Stimulated activated CD8-positive, alpha-beta memory T cell treated with anti-CD3 and anti-CD28 coated beads, Interleukin-12 subunit alpha, Interleukin-12 subunit beta, amount 100 ng/mL, for 4 hours (primary cell): Measurements from ENCODE around the gene TSPAN18.

ENCODE experiments used
- DNase-seq: peaks from one replicate; pipeline ENCODE4 v3.0.0-alpha.2; 2020; ENCODE audit warnings: low read depth

Gene TSPAN18

DNA sequence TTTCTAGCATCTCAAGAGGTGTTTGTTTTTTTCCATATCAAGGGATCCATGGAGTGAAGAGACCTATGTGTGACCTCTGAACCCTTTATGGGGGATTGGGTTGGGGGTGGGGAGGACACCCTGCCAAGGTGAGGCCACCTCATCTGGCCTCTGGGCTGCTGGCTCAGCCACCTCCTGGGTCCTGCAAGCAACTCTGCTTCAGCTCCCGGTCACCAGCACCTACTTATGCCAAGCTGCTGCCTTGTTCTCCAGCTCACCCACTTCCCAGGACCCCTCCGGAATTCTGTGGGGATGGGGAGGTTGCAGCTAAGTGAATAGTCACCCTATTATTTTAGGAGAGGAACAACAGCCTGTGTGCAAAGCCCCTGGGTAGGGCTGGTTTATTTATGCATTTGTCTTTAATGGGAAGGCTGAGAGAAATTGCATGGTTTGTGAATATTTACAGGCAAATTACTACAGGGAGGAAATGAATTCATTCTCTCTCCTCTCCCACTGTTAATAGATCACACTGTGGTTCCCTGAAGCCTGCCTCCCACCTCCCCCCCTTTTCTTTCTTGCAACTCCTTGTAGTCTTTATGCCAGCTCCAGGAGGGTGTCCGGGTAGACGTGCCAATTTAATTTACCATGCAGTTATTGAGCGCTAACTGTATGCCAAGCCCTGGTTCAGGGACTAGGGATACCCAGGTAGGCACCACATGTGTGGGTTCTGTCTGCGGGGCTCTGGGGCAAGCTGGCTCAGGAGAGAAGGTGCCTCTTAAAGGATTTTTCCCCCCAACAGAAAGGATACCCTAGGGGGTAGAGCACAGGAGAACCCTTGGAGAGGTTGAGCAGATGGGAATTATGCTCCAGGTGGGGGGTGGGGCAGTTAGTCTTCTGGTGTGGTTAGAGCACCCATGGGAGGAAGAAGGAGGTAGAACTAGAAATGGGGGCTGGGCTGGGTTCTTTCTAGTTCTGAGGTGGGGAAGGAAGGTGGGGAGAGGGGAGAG is 50.7 kb downstream of the TSPAN18 start:
- no peak for DNase-seq

DNA sequence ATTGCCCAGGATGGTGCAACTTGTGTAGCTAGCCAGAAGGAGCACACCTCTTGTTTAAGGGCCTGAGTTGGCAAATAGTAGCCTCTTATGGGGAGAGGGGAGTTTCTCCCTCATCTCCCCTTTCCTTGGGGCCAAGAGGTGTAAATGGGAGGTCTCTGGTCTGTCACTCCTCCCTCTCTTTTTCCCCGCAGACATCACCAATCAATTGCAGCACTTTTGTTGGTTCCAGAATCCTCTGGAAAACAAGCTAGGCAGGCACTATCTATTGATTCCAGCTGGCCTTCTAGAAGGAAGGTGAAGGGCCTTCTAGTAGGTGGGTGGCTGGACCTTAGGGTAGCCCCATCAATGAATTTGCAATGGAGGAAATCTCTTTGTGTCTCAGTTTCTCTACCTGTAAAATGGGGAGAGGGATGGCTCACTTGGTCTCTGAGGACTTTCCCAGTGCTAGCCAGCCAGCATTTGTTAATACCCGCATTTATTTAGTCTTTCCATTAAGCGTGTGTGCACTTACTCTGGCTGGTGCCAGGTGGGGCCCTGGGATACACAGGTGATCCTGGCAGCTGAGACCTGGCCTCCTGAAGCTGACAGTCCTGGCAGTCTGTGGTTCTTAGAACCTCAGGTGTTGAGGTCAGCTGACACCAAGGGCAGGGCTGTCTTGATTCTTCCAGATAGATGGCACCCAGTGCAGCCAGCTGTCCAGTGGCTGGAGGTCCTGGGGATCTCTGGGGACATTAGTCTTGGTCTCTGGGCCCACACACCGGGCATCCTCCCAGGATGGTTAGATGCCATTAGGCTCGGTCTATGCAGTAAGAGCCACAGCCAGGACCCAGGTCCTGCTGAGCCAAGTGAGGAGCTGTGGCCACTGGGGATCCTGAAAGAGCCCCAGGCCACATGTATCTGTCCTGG is 51.7 kb downstream of the TSPAN18 start:
- DNase-seq, result no peak

DNA sequence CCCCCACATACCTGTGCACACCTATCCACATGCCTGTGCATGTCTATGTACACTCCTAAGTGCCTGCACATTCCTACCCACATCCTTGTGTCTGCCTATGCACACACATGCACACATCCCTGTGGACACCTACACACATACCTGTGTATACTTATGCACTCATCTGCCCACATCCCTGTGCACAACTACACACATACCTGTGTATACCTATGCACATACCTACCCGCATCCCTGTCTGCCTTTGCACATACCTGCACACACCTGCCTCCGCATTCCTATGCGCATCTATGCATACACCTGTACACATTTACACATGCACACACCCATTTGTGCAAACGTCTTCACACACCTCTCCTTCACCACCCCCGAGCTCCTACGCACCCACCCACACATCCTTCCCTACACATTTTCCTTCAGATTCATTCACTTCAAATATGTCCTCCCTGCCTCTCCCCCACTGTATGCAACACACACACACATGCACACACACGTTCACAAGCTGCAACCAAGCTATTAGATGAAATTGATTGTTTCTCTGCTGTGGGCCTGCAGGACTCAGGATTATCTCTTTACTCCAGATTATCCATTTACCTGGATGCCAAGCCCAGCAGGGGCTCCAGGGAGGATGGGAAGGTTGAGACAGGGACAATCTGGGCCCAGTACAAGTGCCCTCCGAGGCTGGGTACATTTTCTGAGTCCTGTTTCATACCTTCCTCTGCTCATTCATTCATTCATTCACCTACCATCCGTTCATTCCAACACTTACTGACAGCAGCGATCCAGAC is 53.2 kb downstream of the TSPAN18 start:
- DNase-seq, result no peak

DNA sequence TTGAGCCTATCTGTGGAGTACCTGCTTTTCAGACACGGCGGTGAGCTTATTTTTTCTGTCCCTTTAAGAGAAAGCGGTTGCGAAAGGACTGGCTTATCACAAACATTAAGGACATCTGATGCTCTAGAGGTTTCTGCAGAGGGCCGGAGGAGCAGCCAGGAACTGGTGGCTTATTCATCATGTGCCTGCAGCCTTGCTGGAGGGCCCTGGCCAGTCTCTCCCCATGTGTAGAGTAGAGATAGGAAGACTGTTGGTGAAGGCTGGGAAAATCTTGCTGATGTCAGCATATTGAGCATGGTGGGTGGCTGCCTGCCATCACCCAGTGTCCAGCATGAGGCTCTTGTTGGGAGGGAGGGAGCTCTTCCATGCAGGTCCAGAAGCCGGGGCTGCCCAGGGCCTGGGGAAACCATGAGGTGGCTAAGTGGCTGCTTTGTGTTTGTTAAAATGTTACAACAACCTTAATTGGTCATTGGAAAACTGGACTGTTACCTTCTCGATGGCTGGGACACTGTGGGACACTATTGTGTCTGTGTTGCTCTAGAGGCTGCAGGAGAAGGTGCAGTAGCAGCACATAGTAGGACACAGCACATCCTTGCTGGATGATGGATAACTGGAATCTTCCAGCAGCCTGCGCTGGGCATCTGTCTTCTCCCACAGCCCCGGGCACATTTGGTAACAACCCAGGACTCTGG is 54.3 kb downstream of the TSPAN18 start:
- no peak for DNase-seq

DNA sequence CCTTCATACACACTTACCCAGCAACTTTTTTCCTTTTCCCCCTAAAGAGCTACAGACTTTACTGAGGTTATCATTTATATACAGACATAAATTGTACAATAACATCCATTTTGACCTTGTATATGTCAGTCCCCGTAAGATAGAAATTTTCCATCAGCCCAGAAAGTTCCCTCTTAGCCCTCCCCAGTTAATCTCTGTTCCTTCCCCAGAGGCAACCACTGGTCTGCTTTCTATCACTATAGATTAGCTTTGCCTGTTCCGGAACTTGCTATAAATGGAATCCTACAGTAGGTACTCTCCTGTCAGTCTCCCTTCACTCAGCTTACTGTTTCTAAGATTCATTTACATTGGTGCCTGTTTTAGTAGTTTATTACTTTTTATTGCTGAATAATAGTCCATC is 54.9 kb downstream of the TSPAN18 start:
- DNase-seq, result no peak

DNA sequence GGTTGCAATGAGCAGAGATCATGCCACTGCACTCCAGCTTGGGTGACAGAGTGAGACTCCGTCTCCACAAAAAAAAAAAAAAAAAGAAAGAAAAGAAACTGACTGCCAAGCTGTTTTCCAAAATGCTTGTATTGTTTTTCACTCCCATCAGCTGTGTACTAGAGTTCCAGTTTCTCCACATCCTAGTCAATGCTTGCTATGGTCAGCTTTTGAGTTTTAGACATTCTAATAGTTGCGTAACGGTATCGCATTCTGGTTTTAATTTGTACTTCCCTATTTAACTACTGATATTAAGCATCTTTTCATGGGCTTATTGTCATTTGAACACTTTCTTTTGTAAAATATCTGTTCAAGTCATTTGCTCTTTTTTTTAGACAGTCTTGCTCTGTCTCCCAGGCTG is 55.7 kb downstream of the TSPAN18 start:
- no peak for DNase-seq

DNA sequence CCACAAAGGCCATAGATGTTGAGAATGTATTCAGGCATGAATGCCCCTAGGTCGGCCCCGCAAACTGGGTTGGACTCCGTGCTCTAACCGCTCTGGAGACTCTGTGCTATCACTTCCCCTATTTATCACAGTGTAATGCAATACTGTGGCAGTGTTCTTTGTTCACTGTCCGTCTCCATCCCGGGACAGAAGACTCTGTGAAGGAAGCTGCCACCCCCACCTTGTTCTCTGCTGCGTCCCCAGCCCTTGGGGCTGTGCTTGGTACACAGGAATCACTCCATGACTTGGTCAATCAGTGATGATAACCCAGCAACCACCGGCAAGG is 57.6 kb downstream of the TSPAN18 start:
- DNase-seq, result no peak

DNA sequence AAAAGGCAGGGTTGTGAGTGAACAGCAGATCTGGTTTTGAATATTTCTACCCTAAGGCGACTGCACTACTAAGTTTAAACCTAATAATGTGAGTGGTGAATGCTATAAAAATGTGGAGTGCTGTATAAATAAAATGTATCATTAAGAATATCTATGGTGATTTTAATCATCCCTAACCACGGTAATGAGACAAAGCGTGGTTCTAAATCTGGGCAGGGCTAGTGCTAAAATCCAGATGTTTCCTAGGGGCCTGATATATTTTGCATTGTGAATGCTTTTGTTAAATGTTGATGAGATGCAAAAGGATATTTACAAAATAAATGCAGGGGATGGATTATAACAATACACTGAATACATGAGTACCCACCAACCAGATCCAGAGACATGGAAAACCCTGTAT is 58.1 kb downstream of the TSPAN18 start:
- no peak for DNase-seq

DNA sequence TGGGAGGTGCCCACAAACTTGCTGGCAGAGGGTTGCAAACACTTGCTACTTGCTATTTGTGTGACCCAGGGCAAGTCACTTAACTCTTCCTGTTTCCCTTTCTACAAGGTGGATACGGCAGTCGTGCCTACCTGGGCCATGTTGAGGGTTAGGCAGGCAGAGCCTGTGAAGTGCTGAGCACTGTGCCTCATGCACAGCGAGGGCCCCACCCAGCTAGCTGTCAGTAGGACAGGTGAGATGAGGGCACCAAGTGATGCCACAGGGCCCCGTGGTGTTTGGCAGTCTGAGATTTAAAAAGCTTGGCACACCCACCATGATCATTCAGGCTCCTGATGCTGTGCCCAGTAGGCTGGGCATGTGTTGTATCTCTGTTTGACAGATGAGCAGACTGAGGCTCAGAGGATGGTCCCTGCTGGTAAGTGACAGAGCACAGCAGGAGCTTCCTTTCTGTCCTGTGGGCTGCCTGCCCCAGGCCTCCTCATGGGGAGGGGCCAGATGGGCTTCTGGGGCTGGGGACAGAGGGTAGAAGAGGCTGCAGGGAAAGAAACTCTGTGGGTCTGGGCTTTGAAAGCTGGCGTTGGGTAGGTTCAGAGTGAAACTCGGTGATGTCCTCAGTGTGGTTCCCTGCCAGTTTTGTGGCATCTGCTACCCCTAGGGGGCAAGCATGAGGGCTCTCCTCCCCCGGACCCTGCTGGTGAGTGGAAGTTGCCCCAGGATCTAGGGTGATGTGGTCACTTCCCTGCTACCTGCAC is 59.3 kb downstream of the TSPAN18 start:
- no peak for DNase-seq

DNA sequence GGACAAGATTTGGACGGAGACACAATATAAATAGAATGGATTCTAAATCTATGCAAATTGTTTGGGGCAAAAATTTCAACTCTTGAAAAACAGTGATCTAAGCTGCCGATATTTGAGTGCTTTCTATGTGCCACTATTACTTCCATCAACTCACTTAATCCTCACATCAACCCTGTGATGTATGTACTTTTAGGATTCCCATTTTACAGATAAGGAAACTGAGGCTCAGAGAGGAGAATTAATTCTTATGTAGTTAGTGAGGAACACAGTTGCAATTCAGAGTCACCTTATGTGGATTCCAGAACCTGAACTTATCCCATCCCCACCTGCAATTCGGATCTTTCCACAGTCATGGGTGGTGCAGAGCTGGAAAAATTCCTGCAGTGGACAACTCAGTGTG is 60.3 kb downstream of the TSPAN18 start:
- DNase-seq, result no peak

DNA sequence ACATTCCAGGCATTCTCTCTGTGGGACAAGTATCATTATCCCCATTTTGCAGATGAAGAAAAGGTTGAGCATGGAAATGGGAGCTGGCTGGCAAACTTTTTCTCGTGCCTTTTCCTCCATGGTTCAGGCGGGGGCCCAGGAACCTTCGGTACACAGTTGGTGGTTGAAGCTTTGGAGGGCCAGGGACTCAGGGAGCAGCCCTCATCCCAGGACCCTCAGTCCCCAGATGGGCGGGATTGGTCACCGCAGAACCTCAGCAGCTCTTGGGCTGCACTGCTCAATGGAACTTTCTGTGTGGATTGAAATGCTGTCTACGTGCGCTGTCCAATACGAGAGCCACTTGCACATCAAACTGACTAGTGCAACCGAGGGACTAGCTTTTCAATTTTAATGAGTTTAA is 61.2 kb downstream of the TSPAN18 start:
- no peak for DNase-seq

DNA sequence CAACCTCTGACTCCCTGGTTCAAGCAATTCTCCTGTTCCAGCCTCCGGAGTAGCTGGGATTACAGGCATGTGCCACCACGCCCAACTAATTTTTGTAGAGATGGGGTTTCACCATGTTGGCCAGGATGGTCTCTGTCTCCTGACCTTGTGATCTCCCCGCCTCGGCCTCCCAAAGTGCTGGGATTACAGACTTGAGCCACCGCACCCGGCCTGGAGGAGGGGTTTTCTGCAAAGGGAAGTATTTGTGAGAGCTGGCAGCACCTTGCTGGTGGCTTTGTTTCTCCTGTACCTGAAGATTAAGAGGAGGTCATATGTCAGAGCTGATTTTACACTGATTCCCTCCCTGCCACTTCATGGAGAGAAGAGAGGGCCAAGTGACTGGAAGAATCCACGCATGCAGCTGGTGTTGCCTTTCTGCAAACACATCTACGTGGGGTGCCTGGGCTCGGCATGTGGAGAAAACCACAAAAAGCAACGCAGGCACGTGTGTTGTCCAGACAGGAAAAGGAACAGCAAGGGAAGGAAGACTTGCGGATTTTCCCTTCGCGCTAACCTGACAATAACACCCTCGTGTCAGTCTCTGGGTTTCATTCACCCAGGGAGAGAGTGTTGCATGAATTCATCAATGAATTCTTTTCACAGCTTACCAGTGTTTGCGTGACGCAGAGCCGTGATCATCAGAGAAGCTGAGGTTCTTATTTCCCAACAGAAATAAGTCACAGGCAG is 61.9 kb downstream of the TSPAN18 start:
- DNase-seq, result no peak

DNA sequence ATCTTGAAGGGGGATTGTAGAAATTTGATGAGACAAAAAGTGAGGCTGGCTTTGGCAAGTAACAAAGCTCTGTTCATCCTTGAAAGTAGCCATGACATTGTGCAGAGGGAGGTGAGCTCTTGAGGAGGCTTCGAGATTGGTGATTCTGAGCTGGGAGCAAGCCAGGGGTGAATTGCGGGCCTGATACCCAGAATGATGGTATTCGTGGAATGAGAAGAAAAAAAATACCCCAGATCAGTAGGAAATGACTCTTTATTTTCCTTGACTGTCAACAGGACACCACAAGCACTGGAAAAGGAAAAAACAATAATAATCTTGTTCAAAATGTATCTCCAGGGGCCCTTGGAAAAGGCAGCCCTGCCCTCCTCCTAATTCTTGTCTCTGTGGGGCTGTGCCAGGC is 62.7 kb downstream of the TSPAN18 start:
- DNase-seq, result no peak

DNA sequence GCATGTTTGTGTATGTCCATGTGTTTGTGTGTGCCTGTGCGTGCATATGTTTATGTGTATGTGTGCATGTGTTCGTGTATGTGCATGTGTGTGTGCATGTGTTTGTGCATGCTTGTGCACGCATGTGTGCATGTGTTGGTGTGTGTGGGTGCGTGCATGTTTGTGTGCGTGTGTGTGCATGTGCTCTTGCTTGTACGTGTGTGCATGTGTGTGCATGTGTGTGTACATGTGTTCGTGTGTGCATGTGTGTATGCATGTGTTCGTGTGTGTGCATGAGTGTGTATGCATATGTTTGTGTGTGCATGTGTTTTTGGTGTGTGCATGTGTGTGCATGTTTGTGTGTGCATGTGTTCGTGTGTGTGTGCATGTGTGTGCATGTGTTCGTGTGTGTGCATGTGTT is 63.4 kb downstream of the TSPAN18 start:
- DNase-seq, result no peak

DNA sequence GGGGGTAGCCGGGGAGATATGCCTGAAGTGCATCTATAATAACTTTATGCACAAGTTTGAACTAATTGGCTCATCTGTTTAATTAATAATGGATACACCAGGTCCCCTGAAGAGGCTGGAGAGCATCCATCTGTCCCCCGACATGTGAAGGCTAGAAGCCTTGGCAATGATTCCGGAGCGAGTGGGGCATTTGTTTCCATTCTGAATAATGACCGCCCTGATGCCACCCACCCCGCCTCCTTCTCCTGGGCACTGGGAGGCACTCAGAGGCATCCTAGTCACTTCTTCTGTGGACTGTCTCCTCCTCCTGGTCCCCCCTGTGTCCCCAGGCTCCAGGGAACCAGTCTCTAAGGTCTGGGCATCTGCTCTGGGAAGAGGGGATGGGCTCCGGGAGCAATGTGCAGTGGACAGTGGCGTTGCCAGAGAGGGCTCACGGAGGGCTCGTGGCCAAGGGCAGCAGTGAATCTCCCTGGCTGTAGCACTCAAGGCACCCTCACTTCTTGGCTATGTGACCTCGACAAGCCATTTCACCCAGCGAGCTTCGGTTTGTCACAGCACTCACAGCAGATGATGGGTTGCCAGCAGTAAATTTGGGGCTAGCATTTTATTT is 64.7 kb downstream of the TSPAN18 start:
- DNase-seq, result no peak

DNA sequence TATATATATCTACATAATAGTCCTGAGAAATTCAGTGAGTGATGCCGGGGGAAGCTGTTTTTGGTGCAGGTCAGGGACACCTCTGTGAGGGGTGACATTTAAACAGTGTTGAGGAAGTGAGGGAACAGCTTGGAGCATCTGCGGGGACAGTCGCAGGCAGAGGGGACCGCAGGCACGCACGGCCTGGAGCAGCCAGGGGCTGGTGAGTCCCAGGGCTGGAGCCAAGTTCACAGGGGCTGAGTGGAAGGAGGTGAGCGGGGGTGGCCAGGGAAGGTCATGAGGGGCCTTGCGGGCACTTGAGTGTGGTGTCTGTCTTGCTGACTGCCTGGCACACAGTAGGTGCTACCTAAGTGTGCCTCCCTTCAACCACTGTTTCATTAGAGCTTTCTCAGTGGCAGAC is 65.4 kb downstream of the TSPAN18 start:
- no peak for DNase-seq

DNA sequence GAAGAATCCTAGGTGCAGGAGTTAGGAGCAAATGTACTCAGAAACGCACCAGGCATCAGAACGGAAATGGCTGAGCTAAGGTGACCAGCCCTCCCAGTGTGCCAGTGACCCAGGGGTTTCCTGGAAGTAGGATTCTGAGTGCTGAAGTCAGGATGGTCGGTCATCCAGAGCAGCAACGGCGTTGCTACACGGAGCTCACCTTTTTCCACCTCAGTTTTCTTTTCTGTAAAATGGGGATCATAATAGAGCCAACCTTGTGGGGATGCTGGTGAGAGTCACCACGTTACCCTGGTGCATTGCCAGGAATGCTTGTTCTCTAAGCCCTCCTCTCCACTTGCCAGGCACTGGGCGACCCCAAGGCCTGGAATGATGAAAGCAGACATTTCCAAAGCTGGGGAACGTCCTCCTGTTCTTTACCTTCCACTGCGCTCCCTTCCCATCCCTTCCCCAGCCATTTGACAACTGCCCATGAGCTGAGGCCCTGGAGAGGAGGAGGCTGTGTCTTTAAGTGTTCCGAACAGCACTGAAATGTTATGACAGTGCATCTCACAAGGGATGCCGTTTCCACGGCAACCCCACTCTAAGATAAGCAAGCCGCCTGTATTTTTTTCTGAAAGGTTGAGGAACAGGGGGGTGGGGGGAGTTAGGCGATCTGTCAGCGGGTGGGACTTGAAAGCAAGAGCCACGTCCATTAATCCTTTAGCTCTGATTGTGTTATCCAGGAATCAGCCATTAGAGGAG is 66.8 kb downstream of the TSPAN18 start:
- no peak for DNase-seq

DNA sequence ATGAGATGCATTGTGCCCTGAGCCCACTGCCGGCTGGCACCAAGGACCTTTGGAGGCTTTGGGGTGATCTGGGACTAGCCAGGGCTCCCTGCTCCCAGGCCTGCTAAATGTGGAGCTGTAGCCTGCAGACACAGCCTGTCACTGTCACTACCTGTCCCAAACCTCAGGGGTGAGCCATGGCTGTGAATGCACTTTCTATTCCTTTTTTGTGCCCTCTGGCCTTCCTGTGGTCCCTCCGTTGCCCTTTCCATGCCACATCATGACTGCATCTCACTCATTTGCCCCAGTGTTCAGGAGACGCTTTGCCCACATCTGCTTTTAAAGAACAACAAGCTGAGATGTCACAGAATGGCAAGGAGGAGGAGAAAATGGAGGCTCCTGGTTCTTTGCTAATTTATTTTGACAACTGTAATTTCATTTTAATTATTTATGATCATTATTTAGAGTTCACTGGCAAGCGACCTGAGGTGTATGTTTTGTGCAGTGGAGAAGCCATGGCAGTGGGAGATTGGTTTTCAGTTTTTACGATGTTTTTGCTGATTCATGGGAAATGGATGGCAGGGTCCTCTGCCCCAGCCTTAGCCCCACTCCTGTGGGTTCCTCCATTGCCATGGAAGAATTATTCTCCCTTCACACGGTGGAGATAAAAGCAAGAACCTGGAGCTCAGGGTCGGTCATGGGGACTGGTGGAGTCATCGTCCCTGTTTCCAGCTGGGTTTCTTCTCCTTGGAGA is 69.2 kb downstream of the TSPAN18 start:
- no peak for DNase-seq
